Left colon (tissue), 2 donors: ENCODE data around the gene AARS2. TPM values are rescaled to one million over a fixed set of nuclear protein-coding genes. Genes with fewer than 3 reads are reported as not detected.

ENCODE experiments used
- ATAC-seq: fragments of 200-7000 bp; cut with Tn5 transposase; one replicate; pipeline ENCODE4 v1.9.1; 2020; ENCODE audit warnings: mild to moderate bottlenecking, moderate library complexity
- DNase-seq, 2 donors: peaks; one replicate each; pipeline ENCODE4 v3.0.0-alpha.2; 2020
- intact Hi-C, 2 donors: fragments of 100-400 bp; cut with DNase I in 1 of 2; cut with micrococcal nuclease in 1 of 2; formaldehyde crosslinking; loops; one replicate each; pipeline versions ENCODE4 v1.11.2 to v1.14.0; 2022; cut with DNase I, micrococcal nuclease
- total RNA-seq, 2 donors: library from RNA; stranded (reverse); fragmentation: NEBNext Ultra II Directional; extraction: Animal tissue kit (Norgen Biotek cat#: 25700); gene quantifications; one replicate each; pipeline ENCODE4 v1.2.1, GENCODE V29; 2021
- donor health status: DM: no; HTN: no; CAD: no.
- donor health status: DM: yes; HTN: yes; CAD: no.

AARS2 gene
- total RNA-seq, 2 donors from 2014 or later: 8.6 to 12.0 TPM

GRCh38 chr6:44269178-44269920 lies 43.8 kb downstream of the AARS2 start:
- ATAC-seq (no peak), DNase-seq (no peak)
- intact Hi-C loops: loop anchor here in 1 of 2 donors (5.0 kb wide), 1 partner anchor 68 kb away; no protein-coding TSS in a partner anchor

GRCh38 chr6:44268095-44268628 lies 45.0 kb downstream of the AARS2 start:
- ATAC-seq: peak; percentile 32
- intact Hi-C loops: loop anchor here in 1 of 2 donors (5.0 kb wide), 1 partner anchor 69 kb away; no protein-coding TSS in a partner anchor
- DNase-seq: peak in 1 of 2 donors; percentile 68

DNA sequence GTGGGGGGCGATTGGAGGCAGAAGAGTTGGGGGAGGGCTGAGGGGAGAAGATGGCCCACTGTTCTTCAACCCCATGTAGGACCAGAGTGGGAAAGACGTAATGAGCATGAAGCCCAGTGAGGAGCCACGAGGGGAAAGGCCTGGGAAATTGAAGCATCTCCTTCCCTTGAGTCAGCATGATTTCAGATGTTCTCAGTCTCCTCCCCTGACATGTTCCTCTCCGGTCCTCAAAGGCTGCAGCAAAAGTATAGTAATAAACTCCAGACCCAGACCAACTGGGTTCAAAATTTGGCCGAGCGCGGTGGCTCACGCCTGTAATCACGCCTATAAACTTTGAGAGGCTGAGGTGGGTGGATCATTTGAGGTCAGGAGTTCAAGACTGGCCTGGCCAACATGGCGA lies 45.9 kb downstream of the AARS2 start:
- DNase-seq (no peak), ATAC-seq (no peak)
- intact Hi-C loops: loop anchor here in 1 of 2 donors (5.0 kb wide), 1 partner anchor 70 kb away; no protein-coding TSS in a partner anchor

GRCh38 chr6:44266347-44266746 lies 46.8 kb downstream of the AARS2 start:
- intact Hi-C loops: loop anchor here in 1 of 2 donors (5.0 kb wide), 1 partner anchor 71 kb away; no protein-coding TSS in a partner anchor
- ATAC-seq (no peak), DNase-seq (no peak)

- intact Hi-C loops: loop anchor here in 1 of 2 donors (5.0 kb wide), 1 partner anchor 72 kb away; no protein-coding TSS in a partner anchor
- ATAC-seq: no peak
- DNase-seq: no peak
Measured at GRCh38 chr6:44265722-44266233, 47.4 kb downstream of the AARS2 start.

DNA sequence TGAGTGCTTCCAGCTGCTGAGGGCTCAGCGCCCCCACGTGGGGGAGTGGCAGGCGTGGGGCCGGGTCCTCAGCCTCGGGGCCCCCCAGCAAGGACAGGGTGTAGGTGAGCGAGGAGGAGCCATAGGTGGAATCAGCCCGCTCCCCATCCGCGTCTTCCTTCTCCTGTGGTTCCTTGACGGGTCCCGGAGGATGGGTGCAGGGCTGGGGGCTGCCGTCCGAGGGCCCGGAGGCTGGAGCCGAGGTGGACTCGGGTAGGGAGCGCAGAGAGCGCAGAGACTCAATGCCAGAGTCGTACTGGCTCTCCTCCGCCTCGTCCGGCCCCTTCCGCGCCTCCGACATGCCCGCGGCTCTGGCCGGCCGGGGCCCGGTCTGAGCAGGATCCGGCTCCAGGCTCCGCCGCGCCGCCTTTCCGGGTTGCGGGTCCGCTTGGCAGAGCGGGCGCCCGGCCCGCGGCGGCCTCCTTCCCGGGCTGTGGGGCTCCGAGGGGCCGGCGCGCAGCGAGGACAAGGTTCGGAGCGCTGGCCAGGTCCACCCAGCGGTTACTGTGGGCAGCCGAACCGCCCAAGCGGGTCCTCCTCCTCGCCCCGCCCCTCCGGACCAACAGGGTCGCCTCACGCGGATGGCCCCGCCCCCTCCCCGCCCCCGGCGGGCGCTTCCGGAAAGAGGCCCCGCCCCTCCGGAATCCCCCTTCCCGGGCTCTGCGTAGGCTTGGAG lies 48.0 kb downstream of the AARS2 start, which contains the start of gene NFKBIE:
Gene NFKBIE, minus strand, starts transcription at position 545 of the 715 bp plus-strand sequence. Its CDS starts 205 bp downstream, at position 340.
- DNase-seq: peak; percentile 95 to 98
- peak; percentile 80 for ATAC-seq
- intact Hi-C loops: loop anchor here in 1 of 2 donors (5.0 kb wide), 1 partner anchor 72 kb away; no protein-coding TSS in a partner anchor

DNA sequence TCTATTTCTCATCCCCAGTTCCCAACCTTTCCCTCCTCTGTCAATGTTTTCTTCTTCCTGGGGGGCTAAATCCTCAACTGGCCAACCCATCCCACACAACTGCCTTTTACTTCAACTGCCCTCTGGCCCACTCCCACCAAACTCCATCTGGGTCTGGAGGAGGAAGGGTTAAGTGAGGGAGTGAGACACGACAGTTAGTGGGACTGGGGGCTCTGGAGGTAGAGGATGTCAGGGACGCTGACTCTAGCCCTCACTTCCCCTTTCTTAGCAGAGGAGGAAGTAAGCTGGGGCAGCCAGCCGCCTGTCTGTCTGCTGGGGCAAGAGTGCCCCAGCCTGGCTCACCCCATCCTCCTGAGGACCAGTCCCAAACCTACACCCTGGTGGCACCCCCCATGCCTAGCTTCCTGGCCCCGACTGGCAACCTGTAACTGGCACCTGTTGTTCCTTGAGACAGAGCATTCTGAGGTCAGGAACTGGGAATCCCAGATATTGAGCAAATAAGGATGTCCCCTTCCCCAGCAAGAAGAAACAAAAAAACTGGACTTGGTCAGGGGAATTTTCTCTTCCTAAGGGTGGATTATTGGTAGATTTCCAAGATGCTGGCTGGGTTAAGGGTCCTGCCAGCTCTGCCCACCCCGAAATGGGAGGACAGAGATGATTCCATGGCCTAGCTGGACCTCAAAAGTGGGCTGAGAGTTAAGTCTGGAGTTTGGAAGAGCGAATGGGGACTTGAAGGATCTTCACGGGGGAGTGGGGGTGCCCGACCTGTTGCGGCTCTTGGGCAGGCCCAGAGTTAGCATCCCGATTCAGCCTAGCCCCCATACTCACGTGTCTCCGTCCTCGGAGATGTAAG lies 48.8 kb downstream of the AARS2 start:
- peak; percentile 67 for DNase-seq
- intact Hi-C loops: loop anchor here in 1 of 2 donors (5.0 kb wide), 1 partner anchor 73 kb away; no protein-coding TSS in a partner anchor
- peak; percentile 40 for ATAC-seq

GRCh38 chr6:44263354-44264100 lies 49.6 kb downstream of the AARS2 start:
- ATAC-seq: peak; percentile 28
- intact Hi-C loops: no loop called here
- DNase-seq: peak in 1 of 2 donors; percentile 63

GRCh38 chr6:44262467-44263353 lies 50.4 kb downstream of the AARS2 start:
- intact Hi-C loops: no loop called here
- DNase-seq (no peak), ATAC-seq (no peak)

- DNase-seq (no peak), ATAC-seq (no peak)
- intact Hi-C loops: no loop called here
Measured at GRCh38 chr6:44261581-44261980, 51.6 kb downstream of the AARS2 start.

- ATAC-seq (no peak), DNase-seq (no peak)
- intact Hi-C loops: no loop called here
Measured at GRCh38 chr6:44260451-44261297, 52.5 kb downstream of the AARS2 start.

DNA sequence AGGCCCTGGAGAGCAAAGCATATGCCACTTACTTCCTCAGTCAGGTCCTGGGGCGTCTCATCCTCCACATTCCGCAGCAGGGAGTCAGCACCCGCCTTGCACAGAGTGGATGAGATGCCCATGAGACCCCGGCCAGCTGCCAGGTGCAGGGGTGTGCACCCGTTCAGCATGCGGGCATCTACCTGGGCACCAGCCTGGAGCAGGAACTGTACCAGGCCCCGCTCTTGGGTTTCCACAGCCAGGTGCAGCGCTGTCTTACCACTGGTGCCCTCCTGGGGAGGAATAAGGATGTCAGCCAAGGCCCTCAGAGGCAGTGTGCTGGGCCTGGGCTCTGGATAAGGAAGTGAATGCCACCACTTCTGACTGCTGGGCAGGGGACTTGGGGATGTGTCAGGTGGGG lies 53.1 kb downstream of the AARS2 start:
- intact Hi-C loops: no loop called here
- DNase-seq (no peak), ATAC-seq (no peak)

- ATAC-seq: no peak
- intact Hi-C loops: no loop called here
Measured at GRCh38 chr6:44258921-44259320, 54.2 kb downstream of the AARS2 start.

DNA sequence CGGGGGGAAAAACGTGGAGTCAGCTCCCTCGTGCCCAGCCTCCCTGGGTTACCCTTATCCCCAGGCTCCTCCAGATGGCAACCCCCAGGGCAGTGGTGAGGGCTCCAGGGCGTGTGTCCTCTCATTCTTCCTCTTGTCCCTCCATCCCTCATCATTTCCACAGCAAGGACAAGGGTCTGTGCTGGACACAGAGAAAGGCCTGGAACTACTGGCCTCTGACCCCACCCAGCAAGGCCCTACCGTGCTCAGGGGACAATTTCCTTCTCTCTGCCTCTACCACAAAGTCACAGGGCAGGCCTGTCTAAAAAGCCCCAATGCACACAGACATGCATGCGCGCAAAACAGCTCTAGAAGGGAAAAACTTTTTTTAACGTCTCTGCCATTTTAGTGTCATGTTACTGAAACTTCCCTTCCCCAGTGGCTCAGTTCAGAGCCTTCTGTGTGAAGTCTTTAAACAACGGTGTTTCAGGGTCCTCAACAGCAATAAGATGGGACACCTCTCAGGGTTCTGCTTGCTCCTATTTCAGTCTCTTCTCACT lies 54.8 kb downstream of the AARS2 start:
- DNase-seq (no peak), ATAC-seq (no peak)
- intact Hi-C loops: no loop called here

More at GRCh38 chr6:44258921-44259320, 54.2 kb downstream of the AARS2 start:
- DNase-seq: no peak

GRCh38 chr6:44257753-44258324 lies 55.3 kb downstream of the AARS2 start:
- intact Hi-C loops: no loop called here
- DNase-seq (no peak), ATAC-seq (no peak)
